ENCODE measurements around the gene TSPAN10. TPM values are rescaled to one million over a fixed set of nuclear protein-coding genes. Genes with fewer than 3 reads are reported as not detected.
"Not testable (repeated sequence)": the region's sequence is repeated elsewhere in the genome, so short reads cannot be mapped to it uniquely, and the experiment has no call there.

The TSPAN10 gene
- total RNA-seq, 2 experiments from 2014 or later = 0.19 to 0.26 TPM

DNA sequence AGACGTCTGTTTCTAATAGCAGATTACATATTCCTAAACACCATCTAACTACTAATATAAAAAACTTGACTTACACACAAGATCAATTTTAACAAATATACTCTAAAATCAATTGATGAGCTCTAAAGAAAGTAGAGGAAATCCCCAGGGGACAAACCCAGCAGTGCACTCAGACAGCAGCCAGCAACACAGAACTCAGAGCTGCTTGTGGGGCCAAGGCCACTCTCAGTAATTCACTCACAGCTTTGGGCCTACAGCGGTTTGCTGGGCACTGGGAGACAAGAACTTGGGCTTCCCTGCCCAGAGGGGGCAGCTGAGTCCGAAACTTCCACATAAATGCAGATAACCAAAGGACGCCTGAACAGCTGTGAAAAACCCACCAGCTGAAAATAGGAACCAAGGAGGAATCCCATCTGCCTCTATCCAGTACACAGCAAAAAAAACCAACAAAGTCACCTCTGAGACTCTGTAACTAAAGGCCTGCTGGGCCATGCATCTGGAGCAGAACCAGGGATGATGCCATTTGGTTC lies 21.5 kb upstream of the TSPAN10 start:
- H3K27ac Mint-ChIP-seq = peak overlapping the region; percentile 88
- DNase-seq = no peak
- no peaks in the 10 kb centered on the region for H3K27me3 Mint-ChIP-seq
- H3K4me3 Mint-ChIP-seq = no peak overlapping the region
- H3K4me1 Mint-ChIP-seq = peaks cover 16% of the 10 kb centered on the region
- no peaks in the 10 kb centered on the region for H3K9me3 Mint-ChIP-seq
- H3K36me3 Mint-ChIP-seq = peaks cover 19% of the 10 kb centered on the region

DNA sequence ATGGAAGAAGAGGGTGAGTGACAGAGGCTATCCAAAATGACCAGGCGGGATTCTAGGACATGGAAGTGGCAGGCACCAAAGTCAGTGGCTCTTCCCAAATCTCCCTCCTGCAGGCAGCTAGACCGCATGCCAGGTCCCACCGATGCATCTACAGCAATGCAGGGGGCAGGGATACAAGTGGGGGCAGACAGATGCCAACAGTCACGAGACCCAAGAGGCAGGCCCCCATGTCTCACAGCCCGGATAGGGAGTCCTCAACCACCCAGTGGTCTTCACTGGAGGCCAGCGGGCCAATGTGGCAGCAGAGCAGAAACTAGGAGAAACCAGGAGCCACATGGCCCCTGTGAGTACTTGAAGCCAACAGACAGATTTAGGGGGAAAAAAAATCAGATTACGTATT lies 20.1 kb upstream of the TSPAN10 start:
- H3K4me3 Mint-ChIP-seq = no peak overlapping the region
- no peak for DNase-seq
- H3K9me3 Mint-ChIP-seq = no peaks in the 10 kb centered on the region
- no peaks in the 10 kb centered on the region for H3K27me3 Mint-ChIP-seq
- no peak overlapping the region for H3K27ac Mint-ChIP-seq
- peaks cover 19% of the 10 kb centered on the region for H3K36me3 Mint-ChIP-seq
- peaks cover 16% of the 10 kb centered on the region for H3K4me1 Mint-ChIP-seq

DNA sequence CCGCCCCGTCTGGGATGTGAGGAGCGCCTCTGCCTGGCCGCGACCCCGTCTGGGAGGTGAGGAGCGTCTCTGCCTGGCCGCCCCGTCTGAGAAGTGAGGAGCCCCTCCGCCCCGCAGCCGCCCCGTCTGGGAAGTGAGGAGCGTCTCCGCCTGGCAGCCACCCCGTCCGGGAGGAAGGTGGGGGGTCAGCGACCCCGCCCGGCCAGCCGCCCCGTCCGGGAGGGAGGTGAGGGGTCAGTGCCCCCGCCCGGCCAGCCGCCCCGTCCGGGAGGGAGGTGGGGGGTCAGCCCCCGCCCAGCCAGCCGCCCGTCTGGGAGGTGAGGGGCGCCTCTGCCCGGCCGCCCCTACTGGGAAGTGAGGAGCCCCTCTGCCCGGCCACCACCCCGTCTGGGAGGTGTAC lies 18.7 kb upstream of the TSPAN10 start:
- H3K27me3 Mint-ChIP-seq, H3K4me3 Mint-ChIP-seq: not testable (repeated sequence)
- H3K36me3 Mint-ChIP-seq = peaks cover 17% of the 10 kb centered on the region

DNA sequence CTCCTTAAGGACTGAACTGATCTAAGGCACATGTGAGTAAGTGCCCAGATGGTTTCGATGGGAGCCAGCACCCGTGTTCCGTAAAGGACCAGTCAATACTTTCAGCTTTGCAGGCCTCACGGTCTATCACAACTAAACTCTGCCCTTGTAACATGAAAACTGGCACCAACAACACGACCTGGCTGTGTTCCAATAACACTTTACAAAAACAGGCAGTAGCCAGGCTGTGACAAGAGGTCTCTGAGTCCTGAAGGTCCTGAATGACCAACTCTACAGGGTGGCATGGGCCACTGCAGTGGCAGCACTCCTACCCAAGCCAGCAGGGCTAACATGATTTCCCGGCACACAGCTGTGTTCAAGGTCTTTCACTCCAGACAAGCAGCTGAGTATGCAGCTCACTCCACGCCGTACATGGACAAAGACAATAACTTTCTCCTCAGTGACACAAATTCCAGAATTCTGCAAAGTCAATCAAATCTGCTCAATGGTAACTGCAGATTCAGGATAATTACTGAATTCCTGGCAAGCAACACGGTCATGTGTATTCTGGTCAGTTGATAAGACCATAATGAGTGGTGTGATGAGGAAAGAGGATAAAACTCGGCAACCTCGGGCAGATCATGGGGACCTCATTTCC lies 15.4 kb upstream of the TSPAN10 start:
- peaks cover 4% of the 10 kb centered on the region for H3K4me1 Mint-ChIP-seq
- H3K27ac Mint-ChIP-seq = no peak overlapping the region
- no peak for DNase-seq
- H3K4me3 Mint-ChIP-seq = no peak overlapping the region
- H3K9me3 Mint-ChIP-seq = no peaks in the 10 kb centered on the region
- H3K36me3 Mint-ChIP-seq = peaks cover 40% of the 10 kb centered on the region
- H3K27me3 Mint-ChIP-seq = no peaks in the 10 kb centered on the region

More for the DNA sequence above, 18.7 kb upstream of the TSPAN10 start:
- not testable (repeated sequence) for H3K27ac Mint-ChIP-seq, H3K9me3 Mint-ChIP-seq, DNase-seq
- H3K4me1 Mint-ChIP-seq = peaks cover 16% of the 10 kb centered on the region

DNA sequence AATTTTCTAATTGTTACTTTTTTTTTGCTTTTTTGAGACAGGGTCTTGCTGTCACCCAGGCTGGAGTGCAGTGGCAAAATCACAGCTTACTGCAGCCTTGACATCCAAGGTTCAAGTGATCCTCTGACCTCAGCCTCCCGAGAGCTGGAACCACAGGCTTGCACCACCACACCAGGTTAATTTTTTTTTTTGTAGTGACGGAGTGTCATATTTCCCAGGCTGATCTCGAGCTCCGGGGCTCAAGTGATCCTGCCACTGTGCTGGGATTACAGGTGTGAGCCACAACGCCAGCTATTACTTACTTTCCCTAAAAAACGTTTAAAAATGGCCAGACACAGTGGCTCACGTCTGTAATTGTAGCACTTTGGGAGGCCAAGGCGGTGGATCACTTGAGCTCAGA lies 6.7 kb upstream of the TSPAN10 start:
- no peak overlapping the region for H3K4me3 Mint-ChIP-seq
- no peaks in the 10 kb centered on the region for H3K9me3 Mint-ChIP-seq
- H3K27me3 Mint-ChIP-seq = no peaks in the 10 kb centered on the region
- H3K4me1 Mint-ChIP-seq = peaks cover 10% of the 10 kb centered on the region
- peaks cover 36% of the 10 kb centered on the region for H3K36me3 Mint-ChIP-seq
- peak overlapping the region; percentile 54 for H3K27ac Mint-ChIP-seq
- no peak for DNase-seq

DNA sequence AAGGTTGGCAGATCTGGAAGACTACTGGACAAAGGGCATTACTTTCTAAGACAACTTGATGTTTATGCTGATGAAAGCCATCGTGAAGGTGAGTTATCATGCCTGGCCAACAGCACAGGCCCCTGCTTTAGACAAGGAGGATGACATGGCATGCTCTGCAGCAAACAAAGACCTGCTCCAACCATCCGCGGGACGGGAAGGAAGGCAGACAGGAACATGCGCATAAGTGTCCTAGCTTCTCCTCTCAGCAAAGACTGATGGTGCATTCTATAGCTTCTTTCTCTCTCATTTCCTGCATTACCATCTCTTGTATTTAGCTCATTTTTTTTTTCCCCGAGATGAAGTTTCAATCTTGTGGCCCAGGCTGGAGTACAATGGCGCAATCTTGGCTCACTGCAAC lies 5.5 kb upstream of the TSPAN10 start:
- H3K27ac Mint-ChIP-seq = no peak overlapping the region
- H3K9me3 Mint-ChIP-seq = no peaks in the 10 kb centered on the region
- peaks cover 28% of the 10 kb centered on the region for H3K36me3 Mint-ChIP-seq
- peaks cover 16% of the 10 kb centered on the region for H3K4me1 Mint-ChIP-seq
- H3K27me3 Mint-ChIP-seq = no peaks in the 10 kb centered on the region
- no peak for DNase-seq
- H3K4me3 Mint-ChIP-seq = no peak overlapping the region

DNA sequence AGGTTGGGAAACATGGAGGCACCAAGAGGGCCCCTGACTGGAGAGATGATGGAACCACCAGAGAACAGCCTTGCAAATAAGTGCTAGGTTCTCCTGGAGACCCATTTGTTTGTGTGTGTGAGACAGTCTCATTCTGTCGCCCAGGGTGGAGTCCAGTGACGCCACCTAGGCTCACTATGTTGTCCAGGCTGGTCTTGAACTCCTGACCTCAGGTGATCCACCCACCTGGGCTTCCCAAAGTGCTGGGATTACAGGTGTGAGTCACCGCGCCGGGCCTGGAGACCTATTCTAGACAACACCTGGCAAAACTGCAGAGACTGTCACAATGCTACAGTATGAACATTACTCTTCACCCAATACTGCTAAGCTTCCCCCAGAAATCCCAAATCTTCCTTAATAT lies 1.6 kb upstream of the TSPAN10 start:
- Mint-ChIP-seq H3K36me3 (peaks cover 12% of the 10 kb centered on the region), H3K9me3 (no peaks in the 10 kb centered on the region), H3K4me1 (peaks cover 19% of the 10 kb centered on the region), H3K4me3 (peak overlapping the region; percentile 95), H3K27ac (peak overlapping the region; percentile 87), H3K27me3 (no peaks in the 10 kb centered on the region)
- DNase-seq = no peak

DNA sequence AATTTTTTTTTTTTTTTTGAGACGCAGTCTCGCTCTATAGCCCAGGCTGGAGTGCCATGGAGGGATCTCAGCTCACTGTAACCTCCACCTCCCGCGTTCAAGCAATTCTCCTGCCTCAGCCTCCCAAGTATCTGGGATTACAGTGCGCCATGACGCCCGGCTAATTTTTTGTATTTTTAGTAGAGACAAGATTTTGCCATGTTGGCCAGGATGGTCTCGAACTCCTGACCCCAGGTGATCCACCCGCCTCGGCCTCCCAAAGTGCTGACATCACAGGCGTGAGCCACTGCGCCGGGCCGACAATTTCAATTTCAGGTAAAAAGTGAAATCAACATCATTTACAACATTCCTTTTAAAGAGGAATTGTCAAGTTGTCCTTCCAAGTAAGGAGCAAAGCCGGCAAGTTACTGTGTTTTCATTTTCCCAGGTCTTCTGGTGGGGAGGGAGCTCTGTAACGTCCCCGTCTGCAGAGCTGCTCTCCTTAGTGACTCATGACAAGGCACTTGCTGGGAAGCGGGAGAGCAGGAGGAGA lies 957 bp upstream of the TSPAN10 start:
- H3K9me3 Mint-ChIP-seq = no peaks in the 10 kb centered on the region
- peaks cover 12% of the 10 kb centered on the region for H3K36me3 Mint-ChIP-seq
- peak overlapping the region; percentile 95 for H3K4me3 Mint-ChIP-seq
- no peaks in the 10 kb centered on the region for H3K27me3 Mint-ChIP-seq
- H3K4me1 Mint-ChIP-seq = peaks cover 19% of the 10 kb centered on the region
- H3K27ac Mint-ChIP-seq = peak overlapping the region; percentile 87
- no peak for DNase-seq

DNA sequence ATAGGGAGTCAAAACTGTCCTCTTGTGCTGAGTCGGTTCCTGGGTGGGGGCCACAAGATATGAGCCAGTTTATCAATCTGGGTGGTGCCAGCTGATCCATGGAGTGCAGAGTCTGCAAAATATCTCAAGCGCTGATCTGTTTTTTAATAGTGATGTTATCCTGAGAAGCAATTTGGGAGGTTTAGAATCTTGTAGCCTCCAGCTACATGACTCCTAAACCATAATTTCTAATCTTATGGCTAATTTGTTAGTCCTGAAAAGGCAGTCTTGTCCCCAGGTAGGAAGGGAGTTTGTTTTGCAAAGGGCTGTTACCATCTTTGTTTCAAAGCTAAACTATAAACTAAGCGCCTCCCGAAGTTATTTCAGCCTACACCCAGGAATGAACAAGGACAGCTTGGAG lies 1.7 kb downstream of the TSPAN10 start:
- no peaks in the 10 kb centered on the region for H3K27me3 Mint-ChIP-seq
- no peak overlapping the region for H3K27ac Mint-ChIP-seq
- peaks cover 12% of the 10 kb centered on the region for H3K4me1 Mint-ChIP-seq
- H3K9me3 Mint-ChIP-seq = no peaks in the 10 kb centered on the region
- no peak overlapping the region for H3K4me3 Mint-ChIP-seq
- peaks cover 3% of the 10 kb centered on the region for H3K36me3 Mint-ChIP-seq
- no peak for DNase-seq

DNA sequence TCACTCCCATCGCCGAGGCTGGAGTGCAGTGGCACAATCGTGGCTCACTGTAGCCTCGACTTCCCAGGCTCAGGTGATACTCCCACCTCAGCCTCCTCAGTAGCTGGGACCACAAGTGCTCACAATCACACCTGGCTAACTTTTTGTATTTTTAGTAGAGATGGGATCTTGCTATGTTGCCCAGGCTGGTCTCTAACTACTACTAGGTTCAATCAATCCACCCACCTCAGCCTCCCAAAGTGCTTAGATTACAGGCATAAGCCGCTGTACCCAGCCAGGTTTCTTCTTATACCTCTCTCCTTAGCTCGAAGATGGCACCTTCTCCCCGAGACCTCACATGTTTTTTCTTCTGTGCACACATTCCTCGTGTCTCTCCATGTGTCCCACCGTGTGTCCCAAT lies 3.0 kb downstream of the TSPAN10 start:
- Mint-ChIP-seq H3K4me1 (peaks cover 12% of the 10 kb centered on the region), H3K27me3 (no peaks in the 10 kb centered on the region), H3K27ac (no peak overlapping the region), H3K9me3 (no peaks in the 10 kb centered on the region), H3K36me3 (peaks cover 3% of the 10 kb centered on the region), H3K4me3 (no peak overlapping the region)
- DNase-seq = no peak

DNA sequence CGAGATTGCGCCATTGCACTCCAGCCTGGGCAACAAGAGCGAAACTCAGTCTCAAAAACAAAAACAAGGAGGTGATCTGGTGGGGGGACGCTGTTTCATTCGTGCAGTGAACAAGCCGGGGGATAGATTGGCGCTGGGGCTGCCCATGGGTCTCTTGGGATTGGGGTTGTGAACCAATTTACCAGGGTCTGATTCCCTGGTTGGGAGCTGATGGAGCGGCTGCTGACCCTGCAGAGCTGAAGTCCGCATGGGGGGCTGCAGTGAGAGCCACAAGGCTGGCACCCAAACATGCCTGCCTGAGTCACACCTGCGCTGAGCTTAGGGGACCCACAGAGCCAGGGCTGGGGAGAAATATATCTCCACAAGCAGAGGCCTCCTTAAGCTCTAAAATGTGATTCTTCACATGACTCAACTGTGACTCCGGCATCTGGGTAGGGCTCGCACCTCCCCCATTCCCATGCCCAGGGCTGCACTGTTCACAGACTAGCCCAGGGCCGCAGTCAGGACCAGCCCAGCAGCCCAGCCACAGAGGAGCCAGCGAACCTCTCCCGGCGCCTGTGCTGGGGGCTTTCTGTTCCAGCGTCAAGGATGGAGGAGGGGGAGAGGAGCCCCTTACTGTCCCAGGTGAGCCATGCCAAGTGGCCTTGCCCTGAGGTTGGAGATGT lies 5.0 kb downstream of the TSPAN10 start:
- Mint-ChIP-seq H3K27me3 (no peaks in the 10 kb centered on the region), H3K36me3 (no peaks in the 10 kb centered on the region), H3K4me3 (no peak overlapping the region), H3K27ac (no peak overlapping the region), H3K9me3 (no peaks in the 10 kb centered on the region), H3K4me1 (peaks cover 3% of the 10 kb centered on the region)
- DNase-seq = no peak

DNA sequence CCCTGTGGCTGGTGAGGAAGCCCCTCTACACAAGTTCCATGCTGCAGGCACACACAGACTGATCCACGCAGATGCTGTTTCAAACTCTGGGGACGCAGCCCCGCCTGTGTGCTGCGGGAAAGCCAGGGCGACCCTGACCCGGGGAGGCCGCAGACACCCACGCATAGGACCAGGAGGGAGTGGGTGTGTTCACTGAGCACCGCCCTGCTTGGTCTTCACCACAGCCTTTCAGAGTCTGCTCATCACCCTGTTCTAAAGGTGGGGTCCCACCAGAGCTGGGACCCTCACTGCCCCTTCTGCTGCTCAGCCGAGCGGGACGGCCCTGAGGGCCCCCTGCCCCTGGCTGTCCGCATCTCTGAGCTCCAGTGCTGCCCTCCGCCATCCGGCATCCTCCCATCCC lies 7.5 kb downstream of the TSPAN10 start:
- DNase-seq = no peak
- Mint-ChIP-seq H3K27me3 (peaks cover 18% of the 10 kb centered on the region), H3K27ac (no peak overlapping the region), H3K9me3 (no peaks in the 10 kb centered on the region), H3K4me3 (no peak overlapping the region), H3K36me3 (no peaks in the 10 kb centered on the region), H3K4me1 (no peaks in the 10 kb centered on the region)

DNA sequence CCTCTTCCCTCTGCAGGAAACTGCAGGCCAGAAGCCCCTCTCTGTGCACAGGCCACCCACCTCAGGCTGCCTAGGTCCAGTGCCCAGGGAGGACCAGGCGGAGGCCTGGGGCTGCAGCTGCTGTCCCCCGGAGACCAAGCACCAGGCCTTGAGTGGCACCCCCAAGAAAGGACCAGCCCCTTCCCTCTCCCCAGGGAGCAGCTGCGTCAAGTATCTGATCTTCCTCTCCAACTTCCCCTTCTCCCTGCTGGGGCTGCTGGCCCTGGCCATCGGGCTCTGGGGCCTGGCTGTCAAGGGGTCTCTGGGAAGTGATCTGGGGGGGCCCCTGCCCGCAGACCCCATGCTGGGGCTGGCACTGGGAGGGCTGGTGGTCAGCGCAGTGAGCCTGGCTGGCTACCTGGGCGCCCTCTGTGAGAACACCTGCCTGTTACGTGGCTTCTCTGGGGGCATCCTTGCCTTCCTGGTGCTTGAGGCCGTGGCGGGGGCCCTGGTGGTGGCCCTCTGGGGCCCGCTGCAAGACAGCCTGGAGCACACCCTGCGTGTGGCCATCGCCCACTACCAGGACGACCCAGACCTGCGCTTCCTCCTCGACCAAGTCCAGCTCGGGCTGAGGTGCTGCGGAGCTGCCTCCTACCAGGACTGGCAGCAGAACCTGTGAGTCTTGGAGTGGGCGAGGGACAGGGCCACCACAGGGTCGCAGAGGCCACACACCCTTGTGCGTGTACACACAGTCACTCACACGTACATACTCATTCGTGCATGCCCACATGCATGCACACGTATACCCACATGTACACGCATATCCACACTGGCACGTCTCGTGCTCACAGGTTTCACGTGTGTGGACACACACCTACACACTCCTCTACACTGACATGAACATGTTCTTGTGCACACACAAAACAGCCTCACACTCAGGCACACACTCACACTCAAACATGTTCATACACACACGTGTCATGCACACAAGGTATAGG lies 8.3 kb downstream of the TSPAN10 start:
- no peaks in the 10 kb centered on the region for H3K4me1 Mint-ChIP-seq
- no peak overlapping the region for H3K4me3 Mint-ChIP-seq
- no peak for DNase-seq
- no peak overlapping the region for H3K27ac Mint-ChIP-seq
- peaks cover 23% of the 10 kb centered on the region for H3K27me3 Mint-ChIP-seq
- H3K9me3 Mint-ChIP-seq = no peaks in the 10 kb centered on the region
- no peaks in the 10 kb centered on the region for H3K36me3 Mint-ChIP-seq

DNA sequence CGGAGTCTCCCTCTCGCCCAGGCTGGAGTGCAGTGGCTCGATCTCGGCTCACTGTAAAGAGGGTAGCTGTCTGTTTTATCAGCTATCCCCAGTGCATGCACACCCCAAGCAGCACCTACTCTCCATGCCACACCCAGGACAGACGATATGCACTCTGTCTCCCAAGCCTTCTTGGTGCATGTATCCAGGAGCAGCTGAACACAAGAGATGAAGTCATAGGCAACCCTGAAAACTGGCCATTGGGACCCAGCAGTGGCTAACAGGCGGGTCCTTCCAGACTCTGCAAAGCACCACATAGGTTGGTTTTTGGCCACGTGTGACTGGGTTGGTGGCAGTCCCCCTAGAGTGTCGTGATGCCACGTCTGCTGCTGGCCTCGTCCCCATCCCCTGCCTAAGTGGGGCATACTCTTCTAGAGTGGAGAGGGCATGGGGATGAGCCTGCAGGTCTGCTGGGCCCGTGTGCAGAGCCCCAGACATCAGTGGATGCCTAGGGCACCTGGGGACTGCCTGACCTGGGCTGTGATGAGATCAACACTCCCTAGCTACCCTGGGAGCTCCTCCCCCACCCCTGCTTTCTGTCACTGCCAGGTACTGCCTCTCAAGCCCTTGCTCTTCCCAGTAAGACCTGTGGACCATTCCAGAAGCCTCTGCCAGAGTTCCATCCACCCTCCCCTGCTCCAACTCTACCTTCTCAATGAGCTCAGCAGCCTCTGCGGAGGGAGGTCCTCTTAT lies 10.0 kb downstream of the TSPAN10 start:
- no peak overlapping the region for H3K27ac Mint-ChIP-seq
- DNase-seq = no peak
- peaks cover 23% of the 10 kb centered on the region for H3K27me3 Mint-ChIP-seq
- H3K9me3 Mint-ChIP-seq = no peaks in the 10 kb centered on the region
- no peak overlapping the region for H3K4me3 Mint-ChIP-seq
- H3K36me3 Mint-ChIP-seq = no peaks in the 10 kb centered on the region
- H3K4me1 Mint-ChIP-seq = peaks cover 2% of the 10 kb centered on the region

Measured in activated naive CD8-positive, alpha-beta T cell treated with anti-CD3 and anti-CD28 coated beads for 36 hours (primary cell).